ENCODE data around the gene KLK14.

DNA sequence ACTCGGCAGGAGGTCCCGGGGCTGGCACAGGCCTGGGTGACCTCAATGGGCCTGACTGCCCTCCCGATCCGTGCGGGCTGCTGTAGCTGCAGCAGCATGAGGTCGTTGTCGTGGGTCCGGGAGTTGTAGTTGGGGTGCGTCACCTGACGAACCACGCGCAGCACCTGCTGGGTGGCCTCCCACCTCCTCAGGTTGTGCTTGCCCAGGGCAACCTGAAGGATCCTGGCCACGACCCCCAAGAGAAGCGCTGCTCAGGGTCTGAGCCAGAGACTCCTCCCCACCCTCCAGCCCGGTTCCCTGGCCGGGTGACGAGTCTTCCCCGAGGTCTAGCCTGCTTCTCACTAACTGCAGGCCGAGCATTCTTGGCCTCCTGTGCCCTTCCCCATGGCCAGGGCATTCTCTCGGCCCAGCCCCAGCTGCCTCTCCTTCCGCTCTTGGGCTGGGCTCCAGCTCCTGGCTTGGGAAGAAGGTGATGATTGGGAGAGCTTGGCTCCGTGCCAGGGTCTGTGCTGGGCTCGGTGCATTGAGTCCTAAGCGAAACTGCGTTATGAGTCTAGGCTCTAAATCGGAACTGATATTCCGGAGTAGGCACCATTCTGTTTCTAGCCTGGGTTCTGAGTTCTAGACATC lies 3.1 kb downstream of the KLK14 start:
- TF ChIP-seq, protein P1, sequence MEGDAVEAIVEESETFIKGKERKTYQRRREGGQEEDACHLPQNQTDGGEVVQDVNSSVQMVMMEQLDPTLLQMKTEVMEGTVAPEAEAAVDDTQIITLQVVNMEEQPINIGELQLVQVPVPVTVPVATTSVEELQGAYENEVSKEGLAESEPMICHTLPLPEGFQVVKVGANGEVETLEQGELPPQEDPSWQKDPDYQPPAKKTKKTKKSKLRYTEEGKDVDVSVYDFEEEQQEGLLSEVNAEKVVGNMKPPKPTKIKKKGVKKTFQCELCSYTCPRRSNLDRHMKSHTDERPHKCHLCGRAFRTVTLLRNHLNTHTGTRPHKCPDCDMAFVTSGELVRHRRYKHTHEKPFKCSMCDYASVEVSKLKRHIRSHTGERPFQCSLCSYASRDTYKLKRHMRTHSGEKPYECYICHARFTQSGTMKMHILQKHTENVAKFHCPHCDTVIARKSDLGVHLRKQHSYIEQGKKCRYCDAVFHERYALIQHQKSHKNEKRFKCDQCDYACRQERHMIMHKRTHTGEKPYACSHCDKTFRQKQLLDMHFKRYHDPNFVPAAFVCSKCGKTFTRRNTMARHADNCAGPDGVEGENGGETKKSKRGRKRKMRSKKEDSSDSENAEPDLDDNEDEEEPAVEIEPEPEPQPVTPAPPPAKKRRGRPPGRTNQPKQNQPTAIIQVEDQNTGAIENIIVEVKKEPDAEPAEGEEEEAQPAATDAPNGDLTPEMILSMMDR (IDR thresholded peaks at IDR 0.05; ENCODE audit: insufficient read depth, low read depth, low read length), result no peak
- TF ChIP-seq EZH2 (IDR thresholded peaks at IDR 0.05; ENCODE audit: insufficient read depth, low read length), result no peak

All from astrocyte (in vitro differentiated cells and primary cell).